ENCODE data around the gene BRCA2. TPM values are rescaled to one million over a fixed set of nuclear protein-coding genes. Genes with fewer than 3 reads are reported as not detected.

BRCA2 gene
- total RNA-seq, 1 experiment from 2014 or later: 16.8 TPM

- H3K79me2 ChIP-seq (ENCODE audit: low read length): no peaks in the 10 kb centered on the region
- H3K27ac ChIP-seq (ENCODE audit: low read length): no peak overlapping the region
- H4K20me1 ChIP-seq (ENCODE audit: low read length): no peaks in the 10 kb centered on the region
- H3K9me3 ChIP-seq (ENCODE audit: low read length): no peaks in the 10 kb centered on the region
- H3F3A ChIP-seq (ENCODE audit: low read length, unreplicated experiment): no peaks in the 10 kb centered on the region
- DNase-seq (no peak), ATAC-seq (no peak)
- CTCF ChIA-PET: no interaction called here
- no TSS peak for BruUV-seq (replicated peaks)
- no peaks in the 10 kb centered on the region for H3K9me2 ChIP-seq (replicated peaks; ENCODE audit: low read length)
- intact Hi-C loops (cut with micrococcal nuclease): no loop called here
- H3K4me2 ChIP-seq (ENCODE audit: low read length): no peak overlapping the region
- H3K27me3 ChIP-seq (ENCODE audit: low read length): peaks cover 50% of the 10 kb centered on the region
- no peaks in the 10 kb centered on the region for H3K36me3 ChIP-seq (ENCODE audit: low read depth, low read length)
- H3K9ac ChIP-seq (ENCODE audit: low read length): no peak overlapping the region
- POLR2A ChIA-PET (ENCODE audit: unreplicated experiment): no interaction called here
- H3K4me1 ChIP-seq (ENCODE audit: insufficient read depth, low read length): no peaks in the 10 kb centered on the region
- H3K4me3 ChIP-seq (ENCODE audit: low read length): no peak overlapping the region
- H2AFZ ChIP-seq (ENCODE audit: low read length): no peak overlapping the region
- TF ChIP-seq EZH2phosphoT487 (IDR thresholded peaks at IDR 0.05; ENCODE audit: borderline replicate concordance, low read length) (no peak), CTCF (conservative IDR thresholded peaks at IDR 0.05; ENCODE audit: low read depth, low read length) (no peak), EZH2 (IDR thresholded peaks at IDR 0.05; ENCODE audit: low read length, unreplicated experiment) (no peak)
Measured at GRCh38 chr13:32297206-32297605, 18.1 kb upstream of the BRCA2 start.

- intact Hi-C loops (cut with micrococcal nuclease): no loop called here
- Histone ChIP-seq H3K9ac (ENCODE audit: low read length) (no peak overlapping the region), H2AFZ (ENCODE audit: low read length) (no peak overlapping the region), H3K27me3 (ENCODE audit: low read length) (peaks cover 50% of the 10 kb centered on the region), H3K36me3 (ENCODE audit: low read depth, low read length) (no peaks in the 10 kb centered on the region), H3K79me2 (ENCODE audit: low read length) (no peaks in the 10 kb centered on the region), H3K4me2 (ENCODE audit: low read length) (no peak overlapping the region), H3K9me3 (ENCODE audit: low read length) (no peaks in the 10 kb centered on the region), H4K20me1 (ENCODE audit: low read length) (no peaks in the 10 kb centered on the region), H3K27ac (ENCODE audit: low read length) (no peak overlapping the region), H3K4me3 (ENCODE audit: low read length) (no peak overlapping the region), H3K9me2 (replicated peaks; ENCODE audit: low read length) (no peaks in the 10 kb centered on the region), H3K4me1 (ENCODE audit: insufficient read depth, low read length) (no peaks in the 10 kb centered on the region), H3F3A (ENCODE audit: low read length, unreplicated experiment) (no peaks in the 10 kb centered on the region)
- ChIA-PET POLR2A (ENCODE audit: unreplicated experiment) (no interaction called here), CTCF (no interaction called here)
- no peak for DNase-seq
- no TSS peak for BruUV-seq (replicated peaks)
- TF ChIP-seq EZH2phosphoT487 (IDR thresholded peaks at IDR 0.05; ENCODE audit: borderline replicate concordance, low read length) (no peak), CTCF (conservative IDR thresholded peaks at IDR 0.05; ENCODE audit: low read depth, low read length) (no peak), EZH2 (IDR thresholded peaks at IDR 0.05; ENCODE audit: low read length, unreplicated experiment) (no peak)
- ATAC-seq: no peak
Measured at GRCh38 chr13:32298695-32299094, 16.6 kb upstream of the BRCA2 start.

GRCh38 chr13:32299893-32300292 is 15.4 kb upstream of the BRCA2 start:
- no peak overlapping the region for H2AFZ ChIP-seq (ENCODE audit: low read length)
- DNase-seq (no peak), ATAC-seq (no peak)
- no peaks in the 10 kb centered on the region for H3K9me3 ChIP-seq (ENCODE audit: low read length)
- no peak overlapping the region for H3K4me3 ChIP-seq (ENCODE audit: low read length)
- no peaks in the 10 kb centered on the region for H4K20me1 ChIP-seq (ENCODE audit: low read length)
- no peaks in the 10 kb centered on the region for H3K4me1 ChIP-seq (ENCODE audit: insufficient read depth, low read length)
- H3K79me2 ChIP-seq (ENCODE audit: low read length): no peaks in the 10 kb centered on the region
- no peak overlapping the region for H3K27ac ChIP-seq (ENCODE audit: low read length)
- peaks cover 50% of the 10 kb centered on the region for H3K27me3 ChIP-seq (ENCODE audit: low read length)
- TF ChIP-seq CTCF (conservative IDR thresholded peaks at IDR 0.05; ENCODE audit: low read depth, low read length): no peak
- TF ChIP-seq EZH2phosphoT487 (IDR thresholded peaks at IDR 0.05; ENCODE audit: borderline replicate concordance, low read length): no peak
- no peak for TF ChIP-seq EZH2 (IDR thresholded peaks at IDR 0.05; ENCODE audit: low read length, unreplicated experiment)
- H3K36me3 ChIP-seq (ENCODE audit: low read depth, low read length): no peaks in the 10 kb centered on the region
- ChIA-PET POLR2A (ENCODE audit: unreplicated experiment) (no interaction called here), CTCF (no interaction called here)
- no TSS peak for BruUV-seq (replicated peaks)
- H3K9ac ChIP-seq (ENCODE audit: low read length): no peak overlapping the region
- intact Hi-C loops (cut with micrococcal nuclease): no loop called here
- no peak overlapping the region for H3K4me2 ChIP-seq (ENCODE audit: low read length)
- no peaks in the 10 kb centered on the region for H3K9me2 ChIP-seq (replicated peaks; ENCODE audit: low read length)
- no peaks in the 10 kb centered on the region for H3F3A ChIP-seq (ENCODE audit: low read length, unreplicated experiment)

All from PC-3 (cell line).